ENCODE measurements around the gene FUCA2.
"Not testable (repeated sequence)": the region's sequence is repeated elsewhere in the genome, so short reads cannot be mapped to it uniquely, and the experiment has no call there.

Gene FUCA2

DNA sequence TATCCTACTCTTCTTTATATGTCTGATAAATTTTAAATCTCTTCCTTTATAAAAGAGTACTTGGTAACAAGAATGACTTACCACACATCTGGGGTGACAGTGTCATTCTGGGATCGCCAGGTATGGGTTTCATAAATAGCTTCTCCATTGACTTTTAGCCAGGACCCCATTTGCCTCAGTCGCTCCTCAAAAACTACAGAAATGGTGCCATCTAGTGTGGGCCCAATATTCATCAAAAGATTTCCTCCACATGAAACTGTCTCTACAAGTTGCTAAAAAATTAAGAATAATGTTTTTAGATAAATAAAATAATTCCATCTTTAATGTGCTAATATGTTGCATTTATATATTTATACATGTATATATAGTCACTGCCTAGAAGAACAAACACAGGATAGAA is 9.7 kb downstream of the FUCA2 start:
- DNase-seq (ENCODE audit: low read depth in 2 of 3, low spot score in 2 of 3), result no peak

DNA sequence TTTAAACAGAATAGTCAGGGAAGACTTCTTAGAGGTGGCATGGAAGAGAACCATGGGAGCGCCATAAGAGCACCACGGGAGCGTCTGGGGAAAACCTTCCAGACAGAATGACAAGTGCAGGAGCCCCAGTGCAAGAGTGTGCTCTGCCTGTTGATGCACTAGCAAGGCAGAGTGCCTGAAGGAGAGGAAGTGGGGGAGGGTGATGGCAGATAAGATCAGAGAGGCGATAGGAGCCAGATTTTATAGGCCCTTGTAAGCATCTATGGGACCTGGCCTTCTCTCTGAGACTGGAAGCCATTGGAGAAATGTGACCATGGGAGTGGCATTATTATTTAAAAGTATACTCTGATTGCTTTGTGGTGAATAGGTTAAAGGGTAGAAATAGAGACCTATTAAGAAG is 13.1 kb downstream of the FUCA2 start:
- no peak for DNase-seq (ENCODE audit: low read depth in 2 of 3, low spot score in 2 of 3)

DNA sequence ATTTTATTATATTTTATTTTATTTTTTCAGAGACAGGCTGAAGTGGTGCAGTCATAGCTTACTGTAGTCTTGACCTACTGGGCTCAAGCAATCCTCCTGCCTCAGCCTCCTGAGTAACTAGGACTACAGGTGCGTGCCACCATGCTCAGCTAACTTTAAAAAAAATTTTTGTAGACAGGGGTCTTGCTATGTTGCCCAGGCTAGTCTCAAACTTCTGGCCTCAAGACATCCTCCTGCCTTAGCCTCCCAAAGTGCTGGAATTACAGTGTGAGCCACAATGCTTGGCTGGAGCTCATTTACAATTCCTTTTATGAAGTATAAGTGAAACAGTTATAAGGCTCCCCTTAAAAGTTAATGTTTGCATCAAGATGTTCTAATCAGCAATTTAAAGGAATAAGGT is 14.5 kb downstream of the FUCA2 start:
- DNase-seq (ENCODE audit: low read depth in 2 of 3, low spot score in 2 of 3), result no peak

DNA sequence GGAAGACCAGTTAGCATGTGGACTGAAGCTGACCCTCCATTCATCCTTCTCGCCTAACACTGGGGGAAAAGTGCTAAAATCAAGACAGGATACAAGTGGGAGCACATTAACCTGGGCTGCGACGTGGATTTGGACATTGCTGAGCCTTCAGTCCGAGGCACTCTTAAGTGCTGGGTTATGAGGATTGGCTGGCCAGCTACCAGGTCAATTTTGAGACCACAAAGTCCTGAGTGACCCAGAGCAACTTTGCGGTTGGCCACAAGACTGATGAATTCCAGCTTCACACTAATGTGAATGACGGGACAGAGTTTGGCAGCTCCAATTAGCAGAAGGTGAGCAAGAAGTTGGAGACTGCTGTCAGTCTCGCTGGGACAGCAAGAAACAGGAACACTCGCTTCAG is 20.7 kb downstream of the FUCA2 start:
- DNase-seq (ENCODE audit: low read depth in 2 of 3, low spot score in 2 of 3), result no peak

DNA sequence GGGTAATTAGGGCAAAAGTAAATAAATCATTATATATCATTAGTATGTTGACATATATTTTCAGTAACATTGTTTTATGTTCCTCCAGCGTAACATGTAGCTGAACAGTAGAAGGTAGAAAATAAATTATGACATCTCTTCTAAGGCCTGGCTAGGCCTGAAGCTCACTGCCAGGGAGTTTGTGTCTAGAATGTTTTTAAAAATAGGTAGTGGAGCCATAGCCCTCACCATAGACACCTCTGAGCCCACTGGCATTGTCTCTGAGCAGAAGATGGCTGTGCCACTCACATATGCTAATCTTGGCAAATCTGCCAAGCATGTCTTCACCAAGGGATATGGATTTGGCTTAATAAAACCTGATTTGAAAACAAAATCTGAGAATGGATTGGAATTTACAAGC is 21.3 kb downstream of the FUCA2 start:
- DNase-seq (ENCODE audit: low read depth in 2 of 3, low spot score in 2 of 3), result no peak

DNA sequence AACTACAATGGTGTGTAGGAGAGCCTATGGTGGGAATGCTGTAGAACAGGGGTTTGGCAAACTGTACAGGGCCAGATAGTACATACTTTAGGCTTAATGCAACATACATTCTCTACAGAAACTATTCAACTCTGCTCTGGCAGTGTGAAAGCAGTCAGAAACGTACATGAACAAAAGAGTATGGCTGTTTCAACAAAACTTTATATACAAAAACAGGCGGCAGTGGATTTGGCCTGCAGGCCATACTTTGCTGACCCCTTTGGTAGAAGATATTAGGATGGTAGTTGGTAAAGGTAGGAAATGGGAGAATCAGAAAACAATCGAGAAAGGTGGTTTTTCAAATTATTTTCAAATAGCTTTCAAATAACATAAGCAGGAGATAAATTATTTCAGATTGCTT is 24.8 kb downstream of the FUCA2 start:
- no peak for DNase-seq (ENCODE audit: low read depth in 2 of 3, low spot score in 2 of 3)

DNA sequence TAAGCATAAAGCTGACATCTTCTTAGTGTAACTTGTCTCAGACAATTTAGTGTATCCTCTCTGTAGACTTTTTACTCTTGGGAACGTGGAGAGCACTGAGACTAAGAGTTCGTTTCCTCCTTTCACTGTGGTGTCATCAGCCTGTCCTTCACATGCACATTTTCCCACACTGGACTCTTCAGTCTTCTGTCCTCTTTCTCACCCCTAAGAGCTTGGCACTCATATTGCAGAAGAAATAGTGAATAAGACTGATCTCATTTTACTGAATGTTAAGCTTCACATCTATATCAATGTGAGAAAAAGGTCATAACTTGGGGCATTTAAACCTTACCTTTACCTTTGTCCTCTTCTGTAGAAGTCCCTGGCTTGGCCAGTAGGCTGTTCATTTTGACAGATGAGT is 25.6 kb downstream of the FUCA2 start:
- no peak for DNase-seq (ENCODE audit: low read depth in 2 of 3, low spot score in 2 of 3)

DNA sequence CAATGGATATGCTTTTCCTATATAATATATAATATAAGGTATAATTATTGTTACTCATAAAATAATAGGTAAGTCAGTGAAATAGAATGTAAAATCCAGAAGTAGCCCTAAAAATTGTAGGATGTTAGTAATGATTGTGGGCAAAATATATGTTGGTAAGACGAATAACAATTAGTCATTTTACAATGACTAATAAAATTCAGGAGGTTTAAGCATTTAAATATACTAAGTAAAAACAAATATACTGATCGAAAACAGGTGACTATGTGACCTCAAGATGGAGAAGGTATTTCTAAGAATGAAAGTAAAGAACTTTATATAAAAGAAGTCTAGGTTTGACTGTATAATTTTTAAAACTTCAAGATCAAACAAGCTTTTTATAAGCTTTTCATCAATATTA is 28.9 kb downstream of the FUCA2 start:
- no peak for DNase-seq (ENCODE audit: low read depth in 2 of 3, low spot score in 2 of 3)

DNA sequence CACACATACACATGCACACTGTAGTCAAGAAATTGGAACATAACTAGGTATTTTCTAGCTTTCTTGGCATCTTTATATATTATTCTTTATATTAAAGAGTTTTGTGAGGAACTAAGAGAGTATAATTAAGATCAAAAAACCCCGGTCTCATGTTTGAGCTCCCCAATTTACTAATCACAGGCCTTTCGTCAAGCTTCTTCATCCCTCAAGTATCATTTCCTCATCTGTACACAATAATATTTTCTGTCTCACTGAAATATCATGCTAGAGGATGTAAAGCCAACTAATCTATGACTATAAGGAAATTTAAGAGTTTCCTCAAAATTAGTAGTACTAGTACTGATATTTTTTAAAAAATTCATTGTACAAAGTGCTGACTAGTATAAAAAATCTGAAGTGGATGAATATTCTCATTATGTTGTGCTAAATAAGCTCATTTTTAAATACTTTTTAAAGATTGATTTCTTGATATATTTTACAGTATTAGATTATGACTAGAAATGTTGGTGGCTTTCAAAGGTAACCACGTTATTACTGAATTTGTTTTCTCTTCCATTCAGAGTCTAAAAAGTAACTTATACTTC is 32.9 kb downstream of the FUCA2 start:
- DNase-seq (ENCODE audit: low read depth in 2 of 3, low spot score in 2 of 3), result no peak

DNA sequence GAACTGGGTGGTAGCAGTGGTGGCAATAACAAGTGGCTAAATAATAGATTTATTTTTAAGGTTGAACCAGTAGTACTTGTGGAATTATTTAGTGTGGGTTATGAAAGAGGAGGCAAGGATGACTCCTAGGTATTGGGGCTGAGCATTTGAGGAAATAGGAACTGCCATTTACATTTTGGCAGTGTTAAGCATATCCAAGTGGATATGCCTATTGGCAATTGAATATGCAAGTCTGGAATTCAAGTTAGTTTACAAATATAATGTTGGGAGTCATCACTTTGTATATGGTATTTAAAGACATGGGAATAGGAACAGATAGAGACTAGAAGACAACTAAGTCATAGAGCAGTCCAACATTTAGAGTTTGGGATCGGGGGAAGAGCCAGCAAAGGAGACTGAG is 35.0 kb downstream of the FUCA2 start:
- no peak for DNase-seq (ENCODE audit: low read depth in 2 of 3, low spot score in 2 of 3)

DNA sequence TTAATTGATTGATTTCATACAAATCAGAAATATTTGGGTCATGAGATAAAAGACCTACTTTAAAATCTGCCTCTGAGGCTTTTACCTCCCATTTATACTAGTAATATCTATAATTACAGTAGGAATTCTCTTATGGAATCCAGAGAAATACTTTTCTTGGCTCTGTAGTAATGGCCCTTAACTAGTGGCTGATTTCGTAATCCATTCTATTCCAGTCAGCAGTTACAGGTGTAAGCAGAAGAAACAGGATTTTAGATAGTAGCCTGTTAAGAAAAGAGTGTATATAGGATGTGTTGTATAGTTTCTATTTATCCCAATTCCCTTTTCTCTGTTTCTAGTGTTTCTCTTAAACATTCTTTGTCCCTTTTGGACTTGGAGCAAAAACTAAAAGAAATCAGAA is 39.7 kb downstream of the FUCA2 start:
- no peak for DNase-seq (ENCODE audit: low read depth in 2 of 3, low spot score in 2 of 3)

DNA sequence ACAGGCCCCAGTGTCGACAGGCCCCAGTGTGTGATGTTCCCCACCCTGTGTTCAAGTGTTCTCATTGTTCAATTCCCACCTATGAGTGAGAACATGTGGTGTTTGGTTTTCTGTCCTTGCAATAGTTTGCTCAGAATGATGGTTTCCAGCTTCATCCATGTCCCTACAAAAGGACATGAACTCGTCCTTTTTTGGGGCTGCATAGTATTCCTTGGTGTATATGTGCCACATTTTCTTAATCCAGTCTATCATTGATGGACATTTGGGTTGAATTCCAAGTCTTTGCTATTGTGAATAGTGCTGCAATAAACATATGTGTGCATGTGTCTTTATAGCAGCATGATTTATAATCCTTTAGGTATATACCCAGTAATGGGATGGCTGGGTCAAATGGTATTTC is 42.7 kb downstream of the FUCA2 start:
- not testable (repeated sequence) for DNase-seq (ENCODE audit: low read depth in 2 of 3, low spot score in 2 of 3)

DNA sequence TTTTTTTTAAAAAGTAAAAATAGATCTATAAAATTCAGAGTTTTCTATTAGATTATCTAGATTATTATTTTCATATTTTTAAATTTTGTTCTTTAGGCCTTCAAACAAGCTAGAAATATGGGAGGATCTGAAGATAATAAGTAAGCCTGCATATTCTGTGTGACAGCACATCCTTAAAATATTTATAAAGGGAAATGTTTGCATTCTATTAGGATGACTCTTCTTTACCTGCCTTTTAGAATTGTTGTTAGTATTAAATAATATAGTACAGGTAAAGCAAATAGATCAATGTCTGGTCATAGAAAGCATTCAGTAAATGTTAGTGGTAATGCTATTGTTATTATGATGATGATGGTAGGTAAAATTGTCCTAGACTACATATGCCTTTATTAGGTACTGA is 43.5 kb downstream of the FUCA2 start:
- DNase-seq (ENCODE audit: low read depth in 2 of 3, low spot score in 2 of 3), result no peak

DNA sequence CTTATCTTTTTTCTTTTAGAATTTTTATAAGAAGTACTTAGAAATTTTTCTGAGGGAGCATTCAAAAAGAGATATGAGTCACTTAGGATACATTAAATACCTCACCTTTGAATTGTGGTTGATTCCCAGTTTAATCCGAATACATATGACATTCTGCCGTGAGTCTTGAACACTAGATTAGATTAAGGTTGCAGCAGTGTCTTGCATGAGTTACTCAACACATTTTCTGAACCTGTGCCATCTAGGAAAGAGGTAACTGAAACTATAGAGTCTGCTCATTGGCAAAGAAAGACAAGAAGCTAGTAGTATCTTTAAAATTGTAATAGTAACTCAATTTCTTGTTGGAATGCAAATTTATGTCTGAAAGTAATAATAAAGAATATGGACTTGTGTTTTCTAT is 46.0 kb downstream of the FUCA2 start:
- no peak for DNase-seq (ENCODE audit: low read depth in 2 of 3, low spot score in 2 of 3)

DNA sequence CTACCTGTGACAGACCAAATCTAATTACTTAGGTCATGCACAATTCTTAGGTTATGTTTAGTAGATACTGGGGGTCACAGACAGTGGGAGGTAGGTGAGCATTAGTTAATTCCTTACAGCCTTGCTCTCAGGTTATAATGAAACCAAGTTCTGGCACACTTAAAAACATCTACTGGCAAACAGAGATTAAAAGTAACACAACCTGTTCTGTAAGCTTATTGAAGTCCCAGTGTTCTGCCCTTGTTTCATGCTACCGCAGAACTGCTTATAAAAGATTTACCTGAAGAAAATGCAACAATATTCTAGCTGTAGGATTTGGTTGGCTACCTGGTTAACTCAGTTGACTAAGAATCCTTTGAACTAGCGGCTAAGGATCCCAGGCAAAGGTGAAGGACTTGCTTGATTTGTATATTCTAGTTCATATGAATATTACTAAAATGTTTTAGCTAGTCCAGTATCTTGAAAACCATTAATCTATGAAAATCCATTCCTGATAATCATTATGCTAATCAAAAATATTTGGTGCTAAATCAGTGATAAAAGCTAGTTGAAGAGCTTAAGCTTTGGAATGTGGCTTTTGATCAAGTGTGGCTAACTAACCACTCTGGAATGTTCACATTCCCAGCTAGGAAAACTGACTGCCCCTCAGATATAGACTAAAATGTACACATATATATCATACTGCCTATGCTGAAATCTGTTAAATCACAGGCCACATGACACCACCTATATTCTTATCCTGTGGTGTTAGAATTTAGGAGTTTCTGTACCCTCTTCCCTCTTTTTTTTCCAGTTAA is 53.8 kb downstream of the FUCA2 start:
- DNase-seq (ENCODE audit: low read depth in 2 of 3, low spot score in 2 of 3), result no peak

DNA sequence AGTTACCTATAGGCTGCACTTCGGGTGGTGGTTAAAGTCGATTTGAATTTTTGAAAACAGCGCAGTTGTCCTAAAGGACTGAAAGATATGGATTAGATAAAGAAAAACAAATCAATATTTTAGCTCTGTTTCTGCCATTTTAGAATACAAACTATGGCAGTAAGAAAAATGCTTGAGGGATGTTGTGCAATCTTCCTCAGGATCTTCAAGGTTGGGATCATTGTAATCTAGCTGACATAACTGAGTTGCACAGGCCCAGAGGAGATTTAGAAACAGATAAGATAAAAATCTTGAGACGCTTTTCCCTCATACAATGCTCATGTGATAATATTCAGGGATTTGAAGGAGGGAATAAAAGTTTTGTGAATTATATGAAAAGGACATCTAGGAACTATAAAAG is 60.0 kb downstream of the FUCA2 start:
- no peak for DNase-seq (ENCODE audit: low read depth in 2 of 3, low spot score in 2 of 3)

DNA sequence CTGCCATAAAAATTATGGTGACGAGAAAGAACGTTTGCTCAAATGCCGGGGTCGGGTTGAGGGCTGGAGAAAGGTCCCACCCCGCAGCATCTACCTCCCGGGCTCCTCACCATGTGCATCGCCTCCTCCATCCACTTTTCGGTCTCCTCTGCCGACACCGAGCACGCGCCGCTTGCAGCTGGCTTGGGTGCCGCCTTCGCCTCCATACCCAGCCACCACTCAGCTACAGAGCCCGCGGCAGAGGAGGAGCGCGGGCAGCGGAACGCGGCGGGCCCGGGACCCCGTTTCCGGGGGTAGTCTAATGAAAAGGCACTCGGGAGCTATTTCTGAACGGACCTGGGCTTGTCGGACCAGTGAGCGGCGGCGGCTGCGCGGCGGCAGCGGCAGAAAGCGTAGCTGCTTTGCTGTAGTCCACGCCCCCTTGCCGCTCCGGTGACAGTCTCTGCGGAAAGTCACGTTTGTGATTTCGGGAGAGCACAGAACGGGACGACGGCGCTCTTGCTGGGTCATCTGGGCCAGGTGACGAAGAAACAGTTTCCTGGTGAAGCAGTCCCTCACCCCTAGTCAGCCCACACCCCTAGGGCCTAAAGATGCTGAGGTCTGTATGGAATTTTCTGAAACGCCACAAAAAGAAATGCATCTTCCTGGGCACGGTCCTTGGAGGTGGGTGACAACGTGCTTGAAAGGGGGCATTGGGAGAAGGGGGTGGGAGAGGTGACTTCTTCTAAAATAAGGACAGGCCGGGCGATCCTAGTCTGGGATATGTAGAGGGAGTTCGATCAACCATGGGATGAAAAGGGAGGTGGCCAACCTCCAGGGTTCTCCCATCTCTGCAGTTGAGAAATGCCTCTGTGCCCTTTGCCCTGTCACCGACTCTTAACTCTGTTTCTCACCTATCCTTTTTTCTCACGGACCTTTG is 60.8 kb downstream of the FUCA2 start, which contains the start of the genes ADAT2 and PEX3:
TSS of gene ADAT2 (minus strand) at position 243 of the 919 bp plus-strand sequence. CDS start at position 206, 37 bp downstream.
TSS of gene PEX3 (plus strand) at position 353 of the 919 bp plus-strand sequence. CDS start at position 591, 238 bp downstream.
- peak; percentile 75 to 89 (median 87) for DNase-seq (ENCODE audit: low read depth in 2 of 3, low spot score in 2 of 3)

DNA sequence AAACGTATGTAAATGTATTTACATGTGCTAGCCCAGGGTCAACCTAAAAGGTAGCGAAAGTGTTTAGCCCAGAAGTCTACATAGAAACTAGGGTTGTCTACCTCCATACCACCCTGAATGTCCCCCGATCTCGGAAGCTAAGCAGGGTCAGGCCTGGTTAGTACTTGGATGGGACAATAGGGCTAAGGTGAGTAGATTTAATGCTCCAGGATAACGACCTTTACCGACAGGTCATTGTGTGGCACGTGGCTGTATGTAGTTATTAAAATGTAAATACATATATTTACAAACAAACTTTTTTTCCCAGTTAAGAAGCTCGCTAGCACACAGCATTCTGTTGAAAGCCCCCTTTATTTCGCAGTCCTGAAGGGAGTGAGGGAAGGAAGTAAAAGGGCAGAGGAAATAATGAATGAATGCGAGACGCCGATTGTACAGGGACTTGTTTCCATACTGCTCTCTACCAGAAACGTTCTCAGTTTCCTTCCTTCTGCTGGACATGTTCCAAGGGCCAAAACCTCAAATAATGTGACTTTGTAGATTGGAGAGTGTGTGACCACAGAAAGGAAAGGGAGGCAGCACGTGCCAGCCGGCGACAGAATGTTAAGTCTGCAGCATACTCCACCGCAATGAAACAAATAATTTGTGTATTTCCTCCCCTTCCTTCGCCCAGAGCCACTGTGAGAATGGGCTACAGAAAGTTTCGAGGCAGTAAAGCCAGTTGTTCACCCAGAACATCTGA is 61.6 kb downstream of the FUCA2 start:
- peak in 1 of 3 experiments; percentile 18 for DNase-seq (ENCODE audit: low read depth in 2 of 3, low spot score in 2 of 3)

DNA sequence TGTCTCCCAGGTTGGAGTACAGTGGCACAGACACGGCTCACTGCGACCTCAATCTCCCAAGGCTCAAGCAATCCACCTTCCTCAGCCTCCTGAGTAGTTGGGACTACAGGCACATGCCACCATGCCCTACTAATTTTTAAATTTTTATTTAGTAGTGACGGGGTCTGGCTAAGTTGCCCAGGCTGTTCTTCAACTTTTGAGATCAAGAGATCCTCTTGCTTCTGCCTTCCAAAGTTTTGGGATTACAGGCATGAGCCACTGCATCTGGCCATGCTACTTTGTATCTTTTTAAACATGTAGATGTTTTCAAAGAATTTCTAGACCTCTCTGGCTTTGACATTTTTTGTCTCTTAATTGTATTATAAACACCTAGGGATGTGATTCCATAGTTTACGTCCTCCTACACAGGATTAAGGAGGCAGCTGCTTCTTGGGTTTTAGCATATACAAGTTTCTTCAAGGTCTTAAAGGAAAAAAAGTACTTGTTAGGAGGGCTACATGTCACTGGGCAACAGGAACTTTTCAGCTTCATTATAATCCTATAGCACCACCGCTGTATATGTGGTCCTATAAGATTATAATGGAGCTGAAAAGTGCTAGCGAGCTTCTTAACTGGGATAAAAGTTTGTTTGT is 62.3 kb downstream of the FUCA2 start:
- no peak for DNase-seq (ENCODE audit: low read depth in 2 of 3, low spot score in 2 of 3)

DNA sequence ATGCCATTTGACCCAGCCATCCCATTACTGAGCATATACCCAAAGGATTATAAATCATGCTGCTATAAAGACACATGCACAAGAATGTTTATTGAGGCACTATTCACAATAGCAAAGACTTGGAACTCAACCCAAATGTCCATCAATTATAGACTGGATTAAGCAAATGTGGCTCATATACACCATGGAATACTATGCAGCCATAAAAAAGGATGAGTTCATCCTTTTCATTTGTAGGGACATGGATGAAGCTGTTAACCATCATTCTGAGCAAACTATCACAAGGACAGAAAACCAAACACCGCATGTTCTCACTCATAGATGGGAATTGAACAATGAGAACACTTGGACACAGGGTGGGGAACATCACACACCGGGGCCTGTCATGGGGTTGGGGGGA is 63.7 kb downstream of the FUCA2 start:
- DNase-seq (ENCODE audit: low read depth in 2 of 3, low spot score in 2 of 3), result not testable (repeated sequence)

Measured in activated CD8-positive, alpha-beta memory T cell treated with anti-CD3 and anti-CD28 coated beads for 48 hours (primary cell).